Measurements from ENCODE around the gene CXXC1.
"Not testable (repeated sequence)": the region's sequence is repeated elsewhere in the genome, so short reads cannot be mapped to it uniquely, and the experiment has no call there.

CXXC1 gene

GRCh38 chr18:50274044-50274442 lies 13.4 kb downstream of the CXXC1 start:
- DNase-seq, result no peak

GRCh38 chr18:50273203-50274043 lies 14.1 kb downstream of the CXXC1 start:
- DNase-seq, result no peak

GRCh38 chr18:50272568-50272967 lies 14.9 kb downstream of the CXXC1 start:
- no peak for DNase-seq

- peak; percentile 91 for DNase-seq
These were observed 19.3 kb downstream of the CXXC1 start for GRCh38 chr18:50268022-50268747.

- peak; percentile 97 for DNase-seq
These were observed 21.2 kb downstream of the CXXC1 start, which contains the start of gene CFAP53 for GRCh38 chr18:50266248-50266704. CFAP53 (minus strand) TSS chr18:50266495; CDS start chr18:50266404, 91 bp downstream.

- DNase-seq, result no peak
These were observed 24.5 kb downstream of the CXXC1 start for GRCh38 chr18:50262977-50263376.

- no peak for DNase-seq
These were observed 36.6 kb downstream of the CXXC1 start for GRCh38 chr18:50250935-50251334.

- DNase-seq, result peak; percentile 53
These were observed 37.9 kb downstream of the CXXC1 start for GRCh38 chr18:50249576-50249975.

- no peak for DNase-seq
These were observed 39.9 kb downstream of the CXXC1 start for GRCh38 chr18:50247561-50247960.

GRCh38 chr18:50241768-50242167 lies 45.7 kb downstream of the CXXC1 start:
- not testable (repeated sequence) for DNase-seq

GRCh38 chr18:50240080-50240563 lies 47.4 kb downstream of the CXXC1 start:
- no peak for DNase-seq

GRCh38 chr18:50232419-50232818 lies 55.1 kb downstream of the CXXC1 start:
- no peak for DNase-seq

All from hematopoietic multipotent progenitor cell treated with erythropoietin and hydrocortisone succinate and interleukin-3 and kit ligand, for 4 days (in vitro differentiated cells).